VCaP (cell line): ENCODE measurements around the gene OR10Z1.

Experiments
- H3K27ac ChIP-seq: fragments of 450-650 bp; 2 replicates; pipeline ENCODE4 v1.5.1; 2017
- CTCF ChIP-seq: fragments of 450-650 bp; conservative IDR thresholded peaks from 2 replicates; pipeline ENCODE4 v1.5.1; 2017; ENCODE audit warnings: mild to moderate bottlenecking, moderate library complexity

The OR10Z1 gene

GRCh38 chr1:158604968-158605367 lies at the start of gene OR10Z1:
TSS of gene OR10Z1 (plus strand) at chr1:158605268. CDS start at chr1:158606439, 1,171 bp downstream.
- no peak within 1 kb of the TSS for H3K27ac ChIP-seq
- TF ChIP-seq CTCF: no peak

- TF ChIP-seq CTCF: no peak
- H3K27ac ChIP-seq: no peak overlapping the region
Measured at GRCh38 chr1:158559696-158560095, 45.4 kb upstream of the OR10Z1 start.

GRCh38 chr1:158563853-158564252 lies 41.2 kb upstream of the OR10Z1 start:
- no peak overlapping the region for H3K27ac ChIP-seq
- TF ChIP-seq CTCF: no peak

GRCh38 chr1:158564608-158565007 lies 40.5 kb upstream of the OR10Z1 start:
- no peak overlapping the region for H3K27ac ChIP-seq
- TF ChIP-seq CTCF: no peak

- no peak within 1 kb of the TSS for H3K27ac ChIP-seq
- TF ChIP-seq CTCF: no peak
Measured at GRCh38 chr1:158570480-158570879, 34.6 kb upstream of the OR10Z1 start, which contains the start of gene OR6P1. TSS of gene OR6P1 (minus strand) at chr1:158570580. CDS start at chr1:158563604, 6,976 bp downstream.

- H3K27ac ChIP-seq: no peak overlapping the region
- no peak for TF ChIP-seq CTCF
Measured at GRCh38 chr1:158572226-158572625, 32.8 kb upstream of the OR10Z1 start.

GRCh38 chr1:158577561-158577960 lies 27.5 kb upstream of the OR10Z1 start:
- H3K27ac ChIP-seq: no peak overlapping the region
- no peak for TF ChIP-seq CTCF
